GM23338 (cell line): ENCODE data around the gene HAPLN3.

Experiments used
- CREB1 ChIP-seq: fragments of 250-450 bp; sonication (Bioruptor Pico); IDR thresholded peaks from 2 replicates; pipeline ENCODE4 v1.5.0; 2020; ENCODE audit warnings: low read depth, mild to moderate bottlenecking, moderate library complexity
- ETS1 ChIP-seq: IDR thresholded peaks from 2 replicates; pipeline ENCODE4 v1.6.1; 2016; ENCODE audit warnings: antibody characterized with exemption
- EZH2 ChIP-seq: fragments of 200-600 bp; sonication (generic); IDR thresholded peaks from one replicate; pipeline ENCODE4 v1.8.0; 2017; ENCODE audit warnings: antibody characterized with exemption, mild to moderate bottlenecking, low read depth; ENCODE audit not compliant: unreplicated experiment
- EZH2phosphoT487 ChIP-seq: fragments of 200-600 bp; sonication (generic); IDR thresholded peaks from one replicate; pipeline ENCODE4 v1.8.1; 2018; ENCODE audit warnings: antibody characterized with exemption; ENCODE audit not compliant: unreplicated experiment
- JUNB ChIP-seq: IDR thresholded peaks from one replicate; pipeline ENCODE4 v1.6.1; 2016; ENCODE audit warnings: antibody characterized with exemption; ENCODE audit not compliant: unreplicated experiment
- POLR2AphosphoS5 ChIP-seq: IDR thresholded peaks from 2 replicates; pipeline ENCODE4 v1.6.1; 2016; ENCODE audit warnings: antibody characterized with exemption, low read depth
- REST ChIP-seq: IDR thresholded peaks from one replicate; pipeline ENCODE4 v1.6.1; 2018; ENCODE audit warnings: antibody characterized with exemption; ENCODE audit not compliant: unreplicated experiment
- ZNF114 ChIP-seq: fragments of 250-450 bp; sonication (Bioruptor Pico); IDR thresholded peaks from 2 replicates; pipeline ENCODE4 v1.5.0; 2020; ENCODE audit warnings: mild to moderate bottlenecking, moderate library complexity
- ZNF331 ChIP-seq: fragments of 250-450 bp; sonication (Bioruptor Pico); IDR thresholded peaks from 2 replicates; pipeline ENCODE4 v1.5.0; 2020; ENCODE audit warnings: low read depth, mild to moderate bottlenecking, moderate library complexity
- TF ChIP-seq, protein P1 (sequence below), 2 experiments: fragments of 200-600 bp in 1 of 2; sonication (generic) in 1 of 2; conservative IDR thresholded peaks; 2 replicates each; pipeline versions ENCODE4 v1.5.1 to v1.6.1; 2016 to 2017; ENCODE audit warnings: antibody characterized with exemption in 2 of 2, low read depth in 2 of 2, mild to moderate bottlenecking in 2 of 2, moderate library complexity in 1 of 2
- TF ChIP-seq, protein P2 (sequence below): fragments of 250-450 bp; sonication (Bioruptor Pico); IDR thresholded peaks from 2 replicates; pipeline ENCODE4 v1.5.0; 2020; ENCODE audit warnings: mild to moderate bottlenecking, moderate library complexity

DNA sequence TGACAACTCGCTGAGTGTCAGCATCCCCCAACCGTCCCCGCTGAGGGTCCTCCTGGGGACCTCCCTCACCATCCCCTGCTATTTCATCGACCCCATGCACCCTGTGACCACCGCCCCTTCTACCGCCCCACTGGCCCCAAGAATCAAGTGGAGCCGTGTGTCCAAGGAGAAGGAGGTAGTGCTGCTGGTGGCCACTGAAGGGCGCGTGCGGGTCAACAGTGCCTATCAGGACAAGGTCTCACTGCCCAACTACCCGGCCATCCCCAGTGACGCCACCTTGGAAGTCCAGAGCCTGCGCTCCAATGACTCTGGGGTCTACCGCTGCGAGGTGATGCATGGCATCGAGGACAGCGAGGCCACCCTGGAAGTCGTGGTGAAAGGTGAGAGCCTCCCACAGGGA is 56.7 kb downstream of the HAPLN3 start:
- TF ChIP-seq, protein P1, sequence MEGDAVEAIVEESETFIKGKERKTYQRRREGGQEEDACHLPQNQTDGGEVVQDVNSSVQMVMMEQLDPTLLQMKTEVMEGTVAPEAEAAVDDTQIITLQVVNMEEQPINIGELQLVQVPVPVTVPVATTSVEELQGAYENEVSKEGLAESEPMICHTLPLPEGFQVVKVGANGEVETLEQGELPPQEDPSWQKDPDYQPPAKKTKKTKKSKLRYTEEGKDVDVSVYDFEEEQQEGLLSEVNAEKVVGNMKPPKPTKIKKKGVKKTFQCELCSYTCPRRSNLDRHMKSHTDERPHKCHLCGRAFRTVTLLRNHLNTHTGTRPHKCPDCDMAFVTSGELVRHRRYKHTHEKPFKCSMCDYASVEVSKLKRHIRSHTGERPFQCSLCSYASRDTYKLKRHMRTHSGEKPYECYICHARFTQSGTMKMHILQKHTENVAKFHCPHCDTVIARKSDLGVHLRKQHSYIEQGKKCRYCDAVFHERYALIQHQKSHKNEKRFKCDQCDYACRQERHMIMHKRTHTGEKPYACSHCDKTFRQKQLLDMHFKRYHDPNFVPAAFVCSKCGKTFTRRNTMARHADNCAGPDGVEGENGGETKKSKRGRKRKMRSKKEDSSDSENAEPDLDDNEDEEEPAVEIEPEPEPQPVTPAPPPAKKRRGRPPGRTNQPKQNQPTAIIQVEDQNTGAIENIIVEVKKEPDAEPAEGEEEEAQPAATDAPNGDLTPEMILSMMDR (conservative IDR thresholded peaks at IDR 0.05; ENCODE audit: low read depth in 2 of 2) = peak in 1 of 2 experiments; percentile 57; a peak in 2 of 4 replicates
- TF ChIP-seq EZH2phosphoT487 (no peak), POLR2AphosphoS5 (no peak), EZH2 (no peak), REST (no peak), CREB1 (no peak), JUNB (no peak), ETS1 (no peak), ZNF331 (CRISPR knock-in tag) (no peak), ZNF114 (CRISPR knock-in tag) (no peak)
- TF ChIP-seq, protein P2, sequence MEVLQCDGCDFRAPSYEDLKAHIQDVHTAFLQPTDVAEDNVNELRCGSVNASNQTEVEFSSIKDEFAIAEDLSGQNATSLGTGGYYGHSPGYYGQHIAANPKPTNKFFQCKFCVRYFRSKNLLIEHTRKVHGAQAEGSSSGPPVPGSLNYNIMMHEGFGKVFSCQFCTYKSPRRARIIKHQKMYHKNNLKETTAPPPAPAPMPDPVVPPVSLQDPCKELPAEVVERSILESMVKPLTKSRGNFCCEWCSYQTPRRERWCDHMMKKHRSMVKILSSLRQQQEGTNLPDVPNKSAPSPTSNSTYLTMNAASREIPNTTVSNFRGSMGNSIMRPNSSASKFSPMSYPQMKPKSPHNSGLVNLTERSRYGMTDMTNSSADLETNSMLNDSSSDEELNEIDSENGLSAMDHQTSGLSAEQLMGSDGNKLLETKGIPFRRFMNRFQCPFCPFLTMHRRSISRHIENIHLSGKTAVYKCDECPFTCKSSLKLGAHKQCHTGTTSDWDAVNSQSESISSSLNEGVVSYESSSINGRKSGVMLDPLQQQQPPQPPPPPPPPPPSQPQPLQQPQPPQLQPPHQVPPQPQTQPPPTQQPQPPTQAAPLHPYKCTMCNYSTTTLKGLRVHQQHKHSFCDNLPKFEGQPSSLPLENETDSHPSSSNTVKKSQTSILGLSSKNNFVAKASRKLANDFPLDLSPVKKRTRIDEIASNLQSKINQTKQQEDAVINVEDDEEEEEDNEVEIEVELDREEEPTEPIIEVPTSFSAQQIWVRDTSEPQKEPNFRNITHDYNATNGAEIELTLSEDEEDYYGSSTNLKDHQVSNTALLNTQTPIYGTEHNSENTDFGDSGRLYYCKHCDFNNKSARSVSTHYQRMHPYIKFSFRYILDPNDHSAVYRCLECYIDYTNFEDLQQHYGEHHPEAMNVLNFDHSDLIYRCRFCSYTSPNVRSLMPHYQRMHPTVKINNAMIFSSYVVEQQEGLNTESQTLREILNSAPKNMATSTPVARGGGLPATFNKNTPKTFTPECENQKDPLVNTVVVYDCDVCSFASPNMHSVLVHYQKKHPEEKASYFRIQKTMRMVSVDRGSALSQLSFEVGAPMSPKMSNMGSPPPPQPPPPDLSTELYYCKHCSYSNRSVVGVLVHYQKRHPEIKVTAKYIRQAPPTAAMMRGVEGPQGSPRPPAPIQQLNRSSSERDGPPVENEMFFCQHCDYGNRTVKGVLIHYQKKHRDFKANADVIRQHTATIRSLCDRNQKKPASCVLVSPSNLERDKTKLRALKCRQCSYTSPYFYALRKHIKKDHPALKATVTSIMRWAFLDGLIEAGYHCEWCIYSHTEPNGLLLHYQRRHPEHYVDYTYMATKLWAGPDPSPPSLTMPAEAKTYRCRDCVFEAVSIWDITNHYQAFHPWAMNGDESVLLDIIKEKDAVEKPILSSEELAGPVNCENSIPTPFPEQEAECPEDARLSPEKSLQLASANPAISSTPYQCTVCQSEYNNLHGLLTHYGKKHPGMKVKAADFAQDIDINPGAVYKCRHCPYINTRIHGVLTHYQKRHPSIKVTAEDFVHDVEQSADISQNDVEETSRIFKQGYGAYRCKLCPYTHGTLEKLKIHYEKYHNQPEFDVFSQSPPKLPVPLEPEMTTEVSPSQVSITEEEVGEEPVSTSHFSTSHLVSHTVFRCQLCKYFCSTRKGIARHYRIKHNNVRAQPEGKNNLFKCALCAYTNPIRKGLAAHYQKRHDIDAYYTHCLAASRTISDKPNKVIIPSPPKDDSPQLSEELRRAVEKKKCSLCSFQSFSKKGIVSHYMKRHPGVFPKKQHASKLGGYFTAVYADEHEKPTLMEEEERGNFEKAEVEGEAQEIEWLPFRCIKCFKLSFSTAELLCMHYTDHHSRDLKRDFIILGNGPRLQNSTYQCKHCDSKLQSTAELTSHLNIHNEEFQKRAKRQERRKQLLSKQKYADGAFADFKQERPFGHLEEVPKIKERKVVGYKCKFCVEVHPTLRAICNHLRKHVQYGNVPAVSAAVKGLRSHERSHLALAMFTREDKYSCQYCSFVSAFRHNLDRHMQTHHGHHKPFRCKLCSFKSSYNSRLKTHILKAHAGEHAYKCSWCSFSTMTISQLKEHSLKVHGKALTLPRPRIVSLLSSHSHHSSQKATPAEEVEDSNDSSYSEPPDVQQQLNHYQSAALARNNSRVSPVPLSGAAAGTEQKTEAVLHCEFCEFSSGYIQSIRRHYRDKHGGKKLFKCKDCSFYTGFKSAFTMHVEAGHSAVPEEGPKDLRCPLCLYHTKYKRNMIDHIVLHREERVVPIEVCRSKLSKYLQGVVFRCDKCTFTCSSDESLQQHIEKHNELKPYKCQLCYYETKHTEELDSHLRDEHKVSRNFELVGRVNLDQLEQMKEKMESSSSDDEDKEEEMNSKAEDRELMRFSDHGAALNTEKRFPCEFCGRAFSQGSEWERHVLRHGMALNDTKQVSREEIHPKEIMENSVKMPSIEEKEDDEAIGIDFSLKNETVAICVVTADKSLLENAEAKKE (CRISPR knock-in tag) = no peak
